Keratinocyte (primary cell): ENCODE measurements around the gene ULK2. TPM values are rescaled to one million over a fixed set of nuclear protein-coding genes. Genes with fewer than 3 reads are reported as not detected.

Experiments
- DNase-seq: peaks from one replicate; pipeline ENCODE4 v3.0.0-alpha.2; 2011; ENCODE audit warnings: low read depth, missing footprints, low spot score
- FAIRE-seq: peaks from 2 replicates; lab custom pipeline; 2011; peaks lifted over from hg19 to GRCh38; lab: Jason Lieb, UNC
- H2AFZ ChIP-seq: 2 replicates; pipeline ENCODE4 v1.6.0; 2012; ENCODE audit warnings: low read length, control low read depth, inconsistent platforms; ENCODE audit not compliant: control insufficient read depth
- H3K27ac ChIP-seq: 2 replicates; pipeline ENCODE4 v1.5.1; 2011; ENCODE audit warnings: low read length; ENCODE audit not compliant: control insufficient read depth, insufficient read depth
- H3K27me3 ChIP-seq: 3 replicates; pipeline ENCODE4 v1.6.0; 2011; ENCODE audit warnings: low read length; ENCODE audit not compliant: control insufficient read depth, insufficient read depth; ENCODE audit errors: extremely low read depth
- H3K36me3 ChIP-seq, 2 experiments: 2 replicates in 1 of 2; 3 replicates in 1 of 2; pipeline ENCODE4 v1.5.1; 2011; ENCODE audit warnings: low read length in 2 of 2, mild to moderate bottlenecking in 1 of 2; ENCODE audit not compliant: control insufficient read depth in 2 of 2, insufficient read depth in 2 of 2; ENCODE audit errors: extremely low read depth in 1 of 2
- H3K4me1 ChIP-seq: 3 replicates; pipeline ENCODE4 v1.5.1; 2011; ENCODE audit warnings: low read length; ENCODE audit not compliant: control insufficient read depth, insufficient read depth; ENCODE audit errors: extremely low read depth
- H3K4me2 ChIP-seq: 3 replicates; pipeline ENCODE4 v1.6.0; 2011; ENCODE audit warnings: low read depth, low read length; ENCODE audit not compliant: control insufficient read depth, insufficient read depth; ENCODE audit errors: extremely low read depth
- H3K4me3 ChIP-seq, 3 experiments: fragments of 200-600 bp in 1 of 3; sonication (generic) in 1 of 3; 2 replicates in 2 of 3; 3 replicates in 1 of 3; pipeline ENCODE4 v1.5.1; 2011 to 2016; ENCODE audit warnings: low read length in 3 of 3, mild to moderate bottlenecking in 3 of 3, control low read depth in 2 of 3, inconsistent platforms in 1 of 3, low read depth in 1 of 3, mixed read lengths in 1 of 3, mixed run types in 1 of 3, moderate library complexity in 1 of 3; ENCODE audit not compliant: control insufficient read depth in 2 of 3, insufficient read depth in 2 of 3; ENCODE audit errors: extremely low read depth in 1 of 3
- H3K79me2 ChIP-seq: 2 replicates; pipeline ENCODE4 v1.6.0; 2012; ENCODE audit warnings: low read length; ENCODE audit not compliant: control insufficient read depth, insufficient read depth
- H3K9ac ChIP-seq: 3 replicates; pipeline ENCODE4 v1.6.0; 2011; ENCODE audit warnings: low read length; ENCODE audit not compliant: control insufficient read depth, insufficient read depth; ENCODE audit errors: extremely low read depth
- H3K9me1 ChIP-seq: 3 replicates; pipeline ENCODE4 v1.6.0; 2011; ENCODE audit warnings: low read length; ENCODE audit not compliant: control insufficient read depth, insufficient read depth; ENCODE audit errors: extremely low read depth
- H3K9me3 ChIP-seq: 2 replicates; pipeline ENCODE4 v1.5.1; 2012; ENCODE audit warnings: low read depth, low read length; ENCODE audit not compliant: control insufficient read depth
- H4K20me1 ChIP-seq: 3 replicates; pipeline ENCODE4 v1.6.0; 2011; ENCODE audit warnings: low read length; ENCODE audit not compliant: control insufficient read depth, insufficient read depth; ENCODE audit errors: extremely low read depth
- CTCF ChIP-seq, 3 experiments: IDR thresholded peaks in 1 of 3; conservative IDR thresholded peaks in 1 of 3; optimal IDR thresholded peaks in 1 of 3; 2 replicates in 2 of 3; 3 replicates in 1 of 3; pipeline versions ENCODE3 to v1.5.1; 2011; ENCODE audit warnings: low read length in 3 of 3, mild to moderate bottlenecking in 3 of 3, moderate library complexity in 2 of 3, control low read depth in 1 of 3, inconsistent platforms in 1 of 3; ENCODE audit not compliant: insufficient read depth in 2 of 3; ENCODE audit errors: extremely low read depth in 1 of 3
- EZH2 ChIP-seq: IDR thresholded peaks from one replicate; pipeline ENCODE4 v1.6.1; 2012; ENCODE audit warnings: inconsistent platforms, mild to moderate bottlenecking, low read length, moderate library complexity
- dilution Hi-C: fragments of 300-500 bp; cut with MboI; formaldehyde crosslinking; loops from one replicate; pipeline ENCODE4 v1.7.0; 2020; ENCODE audit warnings: low sequenced_read_pairs; ENCODE audit not compliant: extremely low pct_ligation_motif_present
- polyA plus RNA-seq, 5 experiments: library from polyadenylated mRNA; depleted of rRNA in 3 of 5; stranded (reverse) in 3 of 5; stranded (forward) in 1 of 5; unstranded in 1 of 5; fragments of >200 nt; gene quantifications; 1 replicate in 1 of 5; 2 replicates in 3 of 5; 3 replicates in 1 of 5; pipeline versions ENCODE4 v1.2.1 to v1.2.3, GENCODE V29; 2011 to 2012; ENCODE audit warnings: missing spikeins in 2 of 5, low read depth in 1 of 5, low replicate concordance in 1 of 5

ULK2 gene
- polyA plus RNA-seq, 1 donor (not counting 4 experiments of a cell fraction or from before 2014, with no cell fraction given): 22.1 TPM

- H3K27ac ChIP-seq: no peak overlapping the region
- no peak overlapping the region for H3K4me3 ChIP-seq
- no peaks in the 10 kb centered on the region for H3K79me2 ChIP-seq
- no peak overlapping the region for H3K4me2 ChIP-seq
- H2AFZ ChIP-seq: no peak overlapping the region
- TF ChIP-seq CTCF (optimal IDR thresholded peaks at IDR 0.05 in 1 of 3, IDR thresholded peaks at IDR 0.05 in 1 of 3, conservative IDR thresholded peaks at IDR 0.05 in 1 of 3; ENCODE audit: extremely low read depth in 1 of 3, insufficient read depth in 2 of 3, low read length in 3 of 3): no peak
- no peak for TF ChIP-seq EZH2
- no peaks in the 10 kb centered on the region for H4K20me1 ChIP-seq
- no peak for FAIRE-seq
- H3K27me3 ChIP-seq: no peaks in the 10 kb centered on the region
- no peak overlapping the region for H3K9ac ChIP-seq
- no peak for DNase-seq
- dilution Hi-C loops: no loop called here
- no peaks in the 10 kb centered on the region for H3K9me1 ChIP-seq
- peaks cover 9% of the 10 kb centered on the region for H3K4me1 ChIP-seq
- no peaks in the 10 kb centered on the region for H3K9me3 ChIP-seq
- no peaks in the 10 kb centered on the region for H3K36me3 ChIP-seq
These were observed 126.8 kb downstream of the ULK2 start for GRCh38 chr17:19740933-19741332.

GRCh38 chr17:19739241-19740201 lies 128.2 kb downstream of the ULK2 start:
- no peak for FAIRE-seq
- no peak overlapping the region for H3K4me3 ChIP-seq
- no peak overlapping the region for H3K27ac ChIP-seq
- no peaks in the 10 kb centered on the region for H3K9me1 ChIP-seq
- no peak overlapping the region for H3K4me2 ChIP-seq
- no peaks in the 10 kb centered on the region for H3K9me3 ChIP-seq
- H4K20me1 ChIP-seq: no peaks in the 10 kb centered on the region
- dilution Hi-C loops: no loop called here
- H3K79me2 ChIP-seq: no peaks in the 10 kb centered on the region
- DNase-seq: no peak
- no peak overlapping the region for H3K9ac ChIP-seq
- H3K36me3 ChIP-seq: no peaks in the 10 kb centered on the region
- no peaks in the 10 kb centered on the region for H3K27me3 ChIP-seq
- no peaks in the 10 kb centered on the region for H3K4me1 ChIP-seq
- TF ChIP-seq CTCF (optimal IDR thresholded peaks at IDR 0.05 in 1 of 3, IDR thresholded peaks at IDR 0.05 in 1 of 3, conservative IDR thresholded peaks at IDR 0.05 in 1 of 3; ENCODE audit: extremely low read depth in 1 of 3, insufficient read depth in 2 of 3, low read length in 3 of 3) (no peak), EZH2 (no peak)
- H2AFZ ChIP-seq: no peak overlapping the region
